Mesenchymal stem cell (in vitro differentiated cells and primary cell): ENCODE data around the gene CDV3.
A peak's percentile ranks its signal among the peaks of the same experiment; 100 is the strongest.

Experiments
- DNase-seq: peaks from one replicate; pipeline ENCODE4 v3.0.0-alpha.2; 2013
- H2AFZ ChIP-seq: one replicate; pipeline ENCODE4 v1.6.1; 2013; ENCODE audit warnings: low read depth, mild to moderate bottlenecking, control low read depth, inconsistent platforms, low read length, moderate library complexity
- H2AK5ac ChIP-seq: 2 replicates; pipeline ENCODE4 v1.6.1; 2013; ENCODE audit warnings: low read length, moderate library complexity, mild to moderate bottlenecking, inconsistent platforms; ENCODE audit not compliant: severe bottlenecking
- H2BK120ac ChIP-seq: one replicate; pipeline ENCODE4 v1.6.1; 2013; ENCODE audit warnings: low read depth, mild to moderate bottlenecking, inconsistent platforms, low read length, moderate library complexity
- H2BK12ac ChIP-seq, 2 experiments: one replicate each; pipeline ENCODE4 v1.6.1; 2013; ENCODE audit warnings: inconsistent platforms in 2 of 2, low read length in 2 of 2, mild to moderate bottlenecking in 2 of 2, moderate library complexity in 2 of 2, control low read depth in 1 of 2
- H2BK15ac ChIP-seq: one replicate; pipeline ENCODE4 v1.6.1; 2013; ENCODE audit warnings: mild to moderate bottlenecking, low read depth, inconsistent platforms; ENCODE audit not compliant: poor library complexity, severe bottlenecking
- H2BK5ac ChIP-seq: 2 replicates; pipeline ENCODE4 v1.6.1; 2013; ENCODE audit warnings: low read depth, mild to moderate bottlenecking, low read length, control low read depth, inconsistent platforms; ENCODE audit not compliant: poor library complexity, severe bottlenecking
- H3K14ac ChIP-seq, 2 experiments: one replicate each; pipeline ENCODE4 v1.6.1; 2013; ENCODE audit warnings: inconsistent platforms in 2 of 2, low read length in 2 of 2, control low read depth in 1 of 2, mild to moderate bottlenecking in 1 of 2, moderate library complexity in 1 of 2
- H3K18ac ChIP-seq, 2 experiments: one replicate each; pipeline ENCODE4 v1.6.1; 2013; ENCODE audit warnings: inconsistent platforms in 2 of 2, low read length in 2 of 2, control low read depth in 1 of 2, low read depth in 1 of 2, mild to moderate bottlenecking in 1 of 2
- H3K23ac ChIP-seq, 2 experiments: one replicate each; pipeline ENCODE4 v1.6.1; 2013; ENCODE audit warnings: inconsistent platforms in 2 of 2, low read length in 2 of 2, mild to moderate bottlenecking in 2 of 2, moderate library complexity in 2 of 2, control low read depth in 1 of 2
- H3K27ac ChIP-seq: 2 replicates; pipeline ENCODE4 v1.5.1; 2013; ENCODE audit warnings: mild to moderate bottlenecking, moderate library complexity, low read length, control low read depth, inconsistent platforms; ENCODE audit not compliant: poor library complexity, severe bottlenecking
- H3K27me3 ChIP-seq, 2 experiments: 2 replicates each; pipeline versions ENCODE4 v1.6.1 to v1.7.0; 2013; ENCODE audit warnings: low read length in 2 of 2, mild to moderate bottlenecking in 2 of 2, moderate library complexity in 2 of 2, control low read depth in 1 of 2, inconsistent platforms in 1 of 2; ENCODE audit not compliant: control insufficient read depth in 1 of 2, insufficient read depth in 1 of 2
- H3K36me3 ChIP-seq, 2 experiments: 2 replicates each; pipeline versions ENCODE4 v1.6.1 to v1.7.0; 2013; ENCODE audit warnings: low read length in 2 of 2, control low read depth in 1 of 2, inconsistent platforms in 1 of 2, low read depth in 1 of 2, mild to moderate bottlenecking in 1 of 2; ENCODE audit not compliant: insufficient read depth in 2 of 2, control insufficient read depth in 1 of 2
- H3K4ac ChIP-seq, 2 experiments: one replicate each; pipeline ENCODE4 v1.6.1; 2013; ENCODE audit warnings: inconsistent platforms in 2 of 2, low read length in 2 of 2, mild to moderate bottlenecking in 2 of 2, moderate library complexity in 2 of 2, control low read depth in 1 of 2, low read depth in 1 of 2
- H3K4me1 ChIP-seq: 2 replicates; pipeline ENCODE4 v1.6.1; 2013; ENCODE audit warnings: low read depth, low read length, control low read depth; ENCODE audit not compliant: control insufficient read depth, insufficient read depth
- H3K4me2 ChIP-seq: 2 replicates; pipeline ENCODE4 v1.6.1; 2013; ENCODE audit warnings: low read length, mild to moderate bottlenecking, inconsistent platforms; ENCODE audit not compliant: poor library complexity, severe bottlenecking
- H3K4me3 ChIP-seq, 2 experiments: 2 replicates each; pipeline versions ENCODE4 v1.5.1 to v1.7.0; 2013; ENCODE audit warnings: low read length in 2 of 2, mild to moderate bottlenecking in 2 of 2, control low read depth in 1 of 2, low read depth in 1 of 2; ENCODE audit not compliant: insufficient read depth in 1 of 2
- H3K79me1 ChIP-seq: replicated peaks from 2 replicates; pipeline ENCODE4 v1.6.1; 2013; ENCODE audit warnings: mild to moderate bottlenecking, control low read depth, low read length, inconsistent platforms; ENCODE audit not compliant: poor library complexity, severe bottlenecking
- H3K9ac ChIP-seq: 2 replicates; pipeline ENCODE4 v1.7.0; 2013; ENCODE audit warnings: mild to moderate bottlenecking, low read length, moderate library complexity
- H3K9me3 ChIP-seq: 2 replicates; pipeline ENCODE4 v1.7.0; 2013; ENCODE audit warnings: mild to moderate bottlenecking, low read length; ENCODE audit not compliant: control insufficient read depth
- H4K8ac ChIP-seq: one replicate; pipeline ENCODE4 v1.6.1; 2013; ENCODE audit warnings: inconsistent platforms, mild to moderate bottlenecking, low read length, moderate library complexity
- H4K91ac ChIP-seq: one replicate; pipeline ENCODE4 v1.6.1; 2013; ENCODE audit warnings: mild to moderate bottlenecking, low read length, inconsistent platforms
- WGBS: methylation state at CpG from one replicate; pipeline ENCODE4 v1.1.7; 2013; ENCODE audit warnings: mixed read lengths; 5-methylcytosine and 5-hydroxymethylcytosine counted together

Gene CDV3

DNA sequence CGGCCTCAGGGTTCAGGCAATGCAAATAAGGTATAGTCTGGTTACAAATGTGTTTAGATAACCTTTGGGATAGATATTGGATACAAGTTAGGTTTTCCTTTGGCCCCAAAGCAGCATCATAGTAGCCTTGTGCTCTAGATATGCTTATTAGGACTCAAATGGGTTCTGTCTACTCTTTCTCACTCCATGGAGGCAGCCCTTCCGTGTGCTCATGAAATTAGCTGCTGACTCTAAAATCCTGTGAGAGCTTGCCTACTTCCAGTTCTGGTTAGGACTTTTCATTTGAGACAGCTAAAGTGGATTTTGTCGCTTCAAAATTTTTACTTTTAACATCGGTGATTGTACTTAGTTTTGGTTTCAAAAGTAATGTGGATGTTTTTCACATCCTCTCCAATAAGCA is 1.6 kb downstream of the CDV3 start:
- Histone ChIP-seq H3K79me1 (peaks cover 4% of the 10 kb centered on the region), H3K9me3 (no peaks in the 10 kb centered on the region), H3K4me1 (peaks cover 9% of the 10 kb centered on the region), H4K91ac (no peak overlapping the region), H2BK12ac (no peak overlapping the region), H3K18ac (no peak overlapping the region), H2BK5ac (no peak overlapping the region), H3K23ac (no peak overlapping the region), H3K14ac (peak overlapping the region in 1 of 2 experiments; percentile 41), H3K27ac (peak overlapping the region; percentile 90), H3K27me3 (no peaks in the 10 kb centered on the region), H3K4ac (no peak overlapping the region), H4K8ac (no peak overlapping the region), H3K4me3 (peak overlapping the region in 1 of 2 experiments; percentile 94), H2AFZ (no peak overlapping the region), H3K9ac (peak overlapping the region; percentile 98), H2AK5ac (no peak overlapping the region), H3K36me3 (peaks cover 7 to 46% of the 10 kb centered on the region in 2 experiments), H2BK15ac (no peak overlapping the region), H2BK120ac (no peak overlapping the region), H3K4me2 (peak overlapping the region; percentile 90)
- no peak for DNase-seq
- WGBS = 46% methylated on average over 4 of the region's 4 CpGs

DNA sequence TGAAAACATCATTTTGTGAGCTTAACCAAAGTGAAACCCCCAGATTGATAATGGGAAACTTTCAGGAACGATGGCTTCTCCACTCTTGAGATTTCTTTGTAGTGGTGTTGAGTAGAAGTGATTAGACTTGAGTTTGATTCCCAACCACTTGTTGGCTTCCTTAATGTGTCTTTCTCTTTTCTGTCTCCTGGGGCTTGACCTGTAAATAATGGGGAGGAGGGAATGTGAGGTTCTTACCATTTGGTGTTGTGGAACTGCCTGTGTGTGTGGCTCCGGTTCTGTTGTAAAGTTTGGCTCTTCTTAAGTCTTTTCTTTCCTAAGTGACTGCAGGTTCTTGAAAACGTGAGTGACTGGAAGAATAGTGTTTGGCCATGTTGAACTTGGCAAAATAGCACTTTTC is 2.7 kb downstream of the CDV3 start:
- Histone ChIP-seq H3K4ac (no peak overlapping the region), H2BK15ac (no peak overlapping the region), H4K91ac (no peak overlapping the region), H3K4me1 (peaks cover 5% of the 10 kb centered on the region), H3K9ac (peak overlapping the region; percentile 98), H3K27me3 (no peaks in the 10 kb centered on the region), H3K23ac (no peak overlapping the region), H3K4me2 (peak overlapping the region; percentile 71), H3K4me3 (peak overlapping the region in 1 of 2 experiments; percentile 94), H2BK5ac (no peak overlapping the region), H3K18ac (no peak overlapping the region), H3K14ac (no peak overlapping the region), H3K79me1 (peaks cover 4% of the 10 kb centered on the region), H2AFZ (no peak overlapping the region), H3K9me3 (no peaks in the 10 kb centered on the region), H2AK5ac (no peak overlapping the region), H3K36me3 (peaks cover 12 to 51% of the 10 kb centered on the region in 2 experiments), H2BK120ac (no peak overlapping the region), H3K27ac (no peak overlapping the region), H4K8ac (no peak overlapping the region), H2BK12ac (no peak overlapping the region)
- 56% methylated on average over 3 of the region's 3 CpGs for WGBS
- DNase-seq = no peak

DNA sequence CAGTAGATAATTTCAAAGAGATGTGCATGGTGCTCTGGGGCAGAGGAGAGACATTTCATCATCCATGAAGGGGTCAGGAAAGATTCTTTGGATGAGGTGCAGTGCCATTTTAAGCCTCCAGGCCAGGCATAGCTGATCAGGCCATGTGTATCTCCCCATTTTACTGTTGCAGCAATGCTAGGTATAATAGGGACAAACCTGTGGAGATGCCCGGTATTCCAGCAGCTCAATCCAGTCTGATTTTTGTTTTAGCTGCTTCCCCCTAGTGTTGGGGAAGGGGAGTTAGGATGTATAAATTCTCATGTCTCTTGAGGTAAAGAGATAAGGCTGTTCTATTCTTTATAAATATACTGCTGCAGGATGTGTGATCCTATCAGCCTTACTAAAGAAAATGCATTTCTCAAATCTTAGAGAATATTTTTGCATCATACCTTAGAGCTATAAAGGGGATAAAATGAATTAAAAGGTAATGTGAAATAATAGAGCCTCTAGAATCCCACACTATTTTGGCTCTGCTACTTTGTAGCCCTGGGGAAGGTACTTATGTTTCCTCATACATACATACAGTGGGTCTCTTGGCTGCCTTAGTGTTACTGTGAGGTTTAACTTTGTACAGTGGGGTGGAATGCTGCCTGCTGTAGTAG is 5.2 kb downstream of the CDV3 start:
- H2AFZ ChIP-seq = no peak overlapping the region
- no peak overlapping the region for H4K8ac ChIP-seq
- H3K27me3 ChIP-seq = no peaks in the 10 kb centered on the region
- no peaks in the 10 kb centered on the region for H3K79me1 ChIP-seq
- H3K36me3 ChIP-seq = peaks cover 20 to 76% of the 10 kb centered on the region in 2 experiments
- peak overlapping the region in 1 of 2 experiments; percentile 42 for H3K4me3 ChIP-seq
- H2AK5ac ChIP-seq = peak overlapping the region; percentile 49
- H3K9me3 ChIP-seq = no peaks in the 10 kb centered on the region
- H2BK12ac ChIP-seq = no peak overlapping the region
- H3K27ac ChIP-seq = no peak overlapping the region
- H3K4me2 ChIP-seq = peak overlapping the region; percentile 20
- WGBS = 75% methylated on average over 1 of the region's 1 CpG
- H2BK120ac ChIP-seq = no peak overlapping the region
- H2BK15ac ChIP-seq = no peak overlapping the region
- H3K9ac ChIP-seq = peak overlapping the region; percentile 64
- H3K18ac ChIP-seq = no peak overlapping the region
- H3K4ac ChIP-seq = no peak overlapping the region
- H2BK5ac ChIP-seq = no peak overlapping the region
- no peak overlapping the region for H3K14ac ChIP-seq
- no peak overlapping the region for H3K23ac ChIP-seq
- H3K4me1 ChIP-seq = peaks cover 7% of the 10 kb centered on the region
- DNase-seq = peak; percentile 65
- H4K91ac ChIP-seq = no peak overlapping the region

DNA sequence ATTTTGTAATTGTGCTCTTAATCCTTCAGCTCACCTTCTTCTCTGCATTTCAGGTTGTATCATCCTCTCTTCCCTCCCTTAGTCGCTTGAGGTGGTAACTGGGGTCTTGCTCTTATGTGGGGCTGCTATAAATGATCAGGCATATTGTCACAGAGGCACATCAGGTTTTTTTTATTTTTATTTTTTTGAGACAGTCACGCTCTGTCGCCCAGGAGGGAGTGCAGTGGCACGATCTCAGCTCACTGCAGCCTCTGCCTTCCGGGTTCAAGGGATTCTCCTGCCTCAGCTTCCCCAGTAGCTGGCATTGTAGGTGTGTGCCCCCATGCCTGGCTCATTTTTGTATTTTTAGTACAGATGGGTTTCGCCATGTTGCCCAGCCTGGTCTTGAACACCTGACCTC is 9.9 kb downstream of the CDV3 start:
- Histone ChIP-seq H2BK12ac (no peak overlapping the region), H2BK15ac (no peak overlapping the region), H4K8ac (no peak overlapping the region), H2BK120ac (no peak overlapping the region), H3K4me2 (no peak overlapping the region), H3K4me3 (no peak overlapping the region), H2AK5ac (no peak overlapping the region), H2BK5ac (no peak overlapping the region), H3K14ac (no peak overlapping the region), H3K27me3 (no peaks in the 10 kb centered on the region), H3K4me1 (peaks cover 8% of the 10 kb centered on the region), H3K79me1 (peaks cover 4% of the 10 kb centered on the region), H2AFZ (no peak overlapping the region), H3K9ac (no peak overlapping the region), H3K4ac (no peak overlapping the region), H3K27ac (no peak overlapping the region), H3K36me3 (peaks cover 27 to 88% of the 10 kb centered on the region in 2 experiments), H4K91ac (no peak overlapping the region), H3K23ac (no peak overlapping the region), H3K9me3 (no peaks in the 10 kb centered on the region), H3K18ac (no peak overlapping the region)
- no peak for DNase-seq
- 94% methylated on average over 6 of the region's 6 CpGs for WGBS
